SH-SY5Y (cell line): Measurements from ENCODE around the gene MRGPRF.

Experiments used
- GATA2 ChIP-seq: IDR thresholded peaks from 2 replicates; pipeline ENCODE4 v1.6.1; 2011; ENCODE audit warnings: mild to moderate bottlenecking, low read depth, low read length
- GATA3 ChIP-seq: IDR thresholded peaks from 2 replicates; pipeline ENCODE4 v1.6.1; 2011; ENCODE audit warnings: low read depth, mild to moderate bottlenecking, low read length, moderate library complexity

DNA sequence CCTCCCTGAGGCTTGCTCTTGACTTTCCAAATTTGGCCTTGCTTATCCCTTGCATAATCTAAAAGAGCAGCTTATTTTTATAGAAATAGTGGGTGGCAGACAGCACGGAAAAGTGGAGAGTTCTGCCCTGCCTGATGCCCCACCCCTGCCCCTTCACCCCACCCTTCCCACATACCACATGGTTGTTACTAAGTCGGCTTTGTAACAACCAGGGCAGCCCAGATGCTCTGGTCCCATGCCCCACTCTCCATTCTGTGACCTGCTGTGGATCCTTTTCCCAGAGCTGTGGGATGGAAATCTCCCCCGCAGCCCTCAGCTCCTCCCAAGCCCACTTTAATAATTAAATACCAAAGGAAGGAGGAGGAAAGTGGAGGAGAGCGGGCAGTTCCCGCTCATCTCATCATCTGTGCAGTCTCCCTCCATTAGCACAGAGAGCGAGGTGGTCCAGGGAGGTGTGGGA is 10.9 kb downstream of the MRGPRF start:
- TF ChIP-seq GATA2 (no peak), GATA3 (no peak)
